GM18519 (cell line): ENCODE measurements around the gene ERICH6B.
"Not testable (repeated sequence)": the region's sequence is repeated elsewhere in the genome, so short reads cannot be mapped to it uniquely, and the experiment has no call there.

Experiments used
- ATAC-seq: cut with Tn5 transposase; IDR thresholded peaks from one replicate; pipeline ENCODE4 v1.9.1; 2021; ENCODE audit warnings: mild to moderate bottlenecking, moderate library complexity; ENCODE audit not compliant: unreplicated experiment, low FRiP score

The ERICH6B gene

GRCh38 chr13:45615501-45616101 is at the start of gene ERICH6B:
Gene ERICH6B (minus strand): TSS chr13:45615739. CDS start chr13:45597005, 18,734 bp downstream.
- ATAC-seq = no peak

- not testable (repeated sequence) for ATAC-seq
These were observed 47.4 kb upstream of the ERICH6B start for GRCh38 chr13:45662903-45663302.

- no peak for ATAC-seq
These were observed 46.6 kb upstream of the ERICH6B start for GRCh38 chr13:45662162-45662561.

- not testable (repeated sequence) for ATAC-seq
These were observed 44.9 kb upstream of the ERICH6B start for GRCh38 chr13:45660458-45660857.

GRCh38 chr13:45659536-45659935 is 44.0 kb upstream of the ERICH6B start:
- ATAC-seq = no peak

GRCh38 chr13:45658586-45659235 is 43.2 kb upstream of the ERICH6B start:
- no peak for ATAC-seq

GRCh38 chr13:45654633-45655349 is 39.3 kb upstream of the ERICH6B start:
- no peak for ATAC-seq

- not testable (repeated sequence) for ATAC-seq
These were observed 29.7 kb upstream of the ERICH6B start for GRCh38 chr13:45645263-45645662.

- ATAC-seq = not testable (repeated sequence)
These were observed 26.6 kb upstream of the ERICH6B start for GRCh38 chr13:45642159-45642558.

- ATAC-seq = not testable (repeated sequence)
These were observed 19.8 kb upstream of the ERICH6B start for GRCh38 chr13:45635291-45635690.

- ATAC-seq = no peak
These were observed 15.3 kb upstream of the ERICH6B start for GRCh38 chr13:45630791-45631190.

- no peak for ATAC-seq
These were observed 14.4 kb upstream of the ERICH6B start for GRCh38 chr13:45629940-45630339.

GRCh38 chr13:45628094-45628493 is 12.6 kb upstream of the ERICH6B start:
- no peak for ATAC-seq

- ATAC-seq = no peak
These were observed 12.1 kb upstream of the ERICH6B start for GRCh38 chr13:45627656-45628055.

- ATAC-seq = no peak
These were observed 11.3 kb upstream of the ERICH6B start for GRCh38 chr13:45626731-45627374.

- ATAC-seq = no peak
These were observed 8.1 kb upstream of the ERICH6B start for GRCh38 chr13:45623516-45624090.

GRCh38 chr13:45621950-45622349 is 6.4 kb upstream of the ERICH6B start:
- no peak for ATAC-seq

GRCh38 chr13:45607931-45608330 is 7.6 kb downstream of the ERICH6B start:
- no peak for ATAC-seq

- no peak for ATAC-seq
These were observed 10.6 kb downstream of the ERICH6B start for GRCh38 chr13:45604892-45605291.

GRCh38 chr13:45603338-45603737 is 12.2 kb downstream of the ERICH6B start:
- no peak for ATAC-seq
